ENCODE measurements around the gene FFAR3.

FFAR3 gene

GRCh38 chr19:35328851-35329285 is 29.4 kb upstream of the FFAR3 start, which contains the start of gene CD22:
Gene CD22, plus strand, starts transcription at chr19:35329187. Its CDS starts 2,854 bp downstream, at chr19:35332041.
- DNase-seq (ENCODE audit: low read depth): no peak
- TF ChIP-seq CTCF (IDR thresholded peaks at IDR 0.05; ENCODE audit: control insufficient read depth, insufficient read depth, low read depth, low read length, missing control alignments): no peak
- H3K4me3 ChIP-seq (ENCODE audit: control insufficient read depth, low read depth, low read length): no peak within 1 kb of the TSS

GRCh38 chr19:35329323-35329722 is 28.9 kb upstream of the FFAR3 start:
- no peak for DNase-seq (ENCODE audit: low read depth)
- no peak overlapping the region for H3K4me3 ChIP-seq (ENCODE audit: control insufficient read depth, low read depth, low read length)
- no peak for TF ChIP-seq CTCF (IDR thresholded peaks at IDR 0.05; ENCODE audit: control insufficient read depth, insufficient read depth, low read depth, low read length, missing control alignments)

GRCh38 chr19:35330475-35330874 is 27.8 kb upstream of the FFAR3 start:
- TF ChIP-seq CTCF (IDR thresholded peaks at IDR 0.05; ENCODE audit: control insufficient read depth, insufficient read depth, low read depth, low read length, missing control alignments): no peak
- no peak overlapping the region for H3K4me3 ChIP-seq (ENCODE audit: control insufficient read depth, low read depth, low read length)
- no peak for DNase-seq (ENCODE audit: low read depth)

GRCh38 chr19:35331551-35332214 is 26.6 kb upstream of the FFAR3 start:
- DNase-seq (ENCODE audit: low read depth): no peak
- no peak for TF ChIP-seq CTCF (IDR thresholded peaks at IDR 0.05; ENCODE audit: control insufficient read depth, insufficient read depth, low read depth, low read length, missing control alignments)
- no peak overlapping the region for H3K4me3 ChIP-seq (ENCODE audit: control insufficient read depth, low read depth, low read length)

- DNase-seq (ENCODE audit: low read depth): no peak
- TF ChIP-seq CTCF (IDR thresholded peaks at IDR 0.05; ENCODE audit: control insufficient read depth, insufficient read depth, low read depth, low read length, missing control alignments): no peak
- H3K4me3 ChIP-seq (ENCODE audit: control insufficient read depth, low read depth, low read length): no peak overlapping the region
These were observed 25.4 kb upstream of the FFAR3 start for GRCh38 chr19:35332817-35333216.

- TF ChIP-seq CTCF (IDR thresholded peaks at IDR 0.05; ENCODE audit: control insufficient read depth, insufficient read depth, low read depth, low read length, missing control alignments): no peak
- H3K4me3 ChIP-seq (ENCODE audit: control insufficient read depth, low read depth, low read length): no peak overlapping the region
- DNase-seq (ENCODE audit: low read depth): no peak
These were observed 24.0 kb upstream of the FFAR3 start for GRCh38 chr19:35334144-35334753.

All from AG09309 (cell line).